B cell (primary cell): ENCODE measurements around the gene EPHB4. TPM values are rescaled to one million over a fixed set of nuclear protein-coding genes. Genes with fewer than 3 reads are reported as not detected.

ENCODE experiments used
- ATAC-seq: fragments of 200-7000 bp; cut with Tn5 transposase; one replicate; pipeline ENCODE4 v1.10.0; 2021; ENCODE audit warnings: low read depth, mild to moderate bottlenecking, moderate number of reproducible peaks, moderate library complexity
- CTCF ChIA-PET: fragments of 350-600 bp; sonication (Branson Sonifier 250); formaldehyde crosslinking; loops from one replicate; lab custom pipeline; 2021; ENCODE audit warnings: antibody characterized with exemption, inconsistent platforms; lab: Charles Lee
- POLR2A ChIA-PET: fragments of 350-600 bp; sonication (Branson Sonifier 250); formaldehyde crosslinking; loops from one replicate; lab custom pipeline; 2021; ENCODE audit warnings: antibody characterized with exemption; lab: Charles Lee
- DNase-seq: peaks from one replicate; pipeline ENCODE4 v3.0.0; 2013
- H2AFZ ChIP-seq: 2 replicates; pipeline ENCODE4 v1.6.1; 2012; ENCODE audit warnings: mild to moderate bottlenecking, low read depth, low read length; ENCODE audit not compliant: insufficient read depth, poor library complexity, severe bottlenecking
- H3K27ac ChIP-seq, 2 donors: 1 replicate in 1 of 2; 2 replicates in 1 of 2; pipeline ENCODE4 v1.5.1; 2012 to 2013; ENCODE audit warnings: low read length in 2 of 2, mild to moderate bottlenecking in 2 of 2, moderate library complexity in 1 of 2
- H3K27me3 ChIP-seq, 4 experiments: fragments of 200-600 bp in 1 of 4; sonication (generic) in 1 of 4; replicated peaks in 1 of 4; 1 replicate in 2 of 4; 2 replicates in 2 of 4; pipeline versions ENCODE4 v1.6.1 to v1.7.0; 2013 to 2016; ENCODE audit warnings: low read length in 3 of 4, mild to moderate bottlenecking in 2 of 4, mixed read lengths in 1 of 4, moderate library complexity in 1 of 4; ENCODE audit not compliant: insufficient read depth in 4 of 4, control insufficient read depth in 3 of 4; ENCODE audit errors: control extremely low read depth in 1 of 4
- H3K36me3 ChIP-seq, 2 experiments: replicated peaks in 1 of 2; 1 replicate in 1 of 2; 2 replicates in 1 of 2; pipeline versions ENCODE4 v1.6.1 to v1.7.1; 2013; ENCODE audit warnings: low read length in 1 of 2; ENCODE audit not compliant: insufficient read depth in 2 of 2, control insufficient read depth in 1 of 2; ENCODE audit errors: control extremely low read depth in 1 of 2, extremely low read depth in 1 of 2
- H3K4me1 ChIP-seq, 2 donors: fragments of 200-600 bp in 1 of 2; sonication (generic) in 1 of 2; 1 replicate in 1 of 2; 2 replicates in 1 of 2; pipeline versions ENCODE4 v1.5.1 to v1.6.1; 2013 to 2017; ENCODE audit warnings: low read length in 2 of 2; ENCODE audit not compliant: control insufficient read depth in 2 of 2, insufficient read depth in 2 of 2
- H3K4me2 ChIP-seq: replicated peaks from 2 replicates; pipeline ENCODE3; 2012; ENCODE audit warnings: mild to moderate bottlenecking, low read depth, low read length; ENCODE audit not compliant: poor library complexity, severe bottlenecking
- H3K4me3 ChIP-seq, 5 experiments: fragments of 200-600 bp in 1 of 5; sonication (generic) in 1 of 5; 1 replicate in 3 of 5; 2 replicates in 2 of 5; pipeline versions ENCODE4 v1.5.1 to v1.7.0; 2011 to 2016; ENCODE audit warnings: low read length in 4 of 5, mild to moderate bottlenecking in 4 of 5, low read depth in 2 of 5, control low read depth in 1 of 5, moderate library complexity in 1 of 5; ENCODE audit not compliant: insufficient read depth in 1 of 5; ENCODE audit errors: control extremely low read depth in 1 of 5, extremely low read depth in 1 of 5
- H3K79me2 ChIP-seq: fragments of 200-600 bp; sonication (generic); one replicate; pipeline ENCODE4 v1.6.0; 2016; ENCODE audit warnings: low read length; ENCODE audit not compliant: control insufficient read depth, insufficient read depth
- H3K9ac ChIP-seq: fragments of 200-600 bp; sonication (generic); 2 replicates; pipeline ENCODE4 v1.6.1; 2017; ENCODE audit warnings: mild to moderate bottlenecking, low read length, moderate library complexity
- H3K9me3 ChIP-seq, 3 donors: one replicate each; pipeline versions ENCODE4 v1.6.1 to v1.7.1; 2013; ENCODE audit warnings: low read length in 2 of 3; ENCODE audit not compliant: control insufficient read depth in 2 of 3, insufficient read depth in 1 of 3; ENCODE audit errors: control extremely low read depth in 1 of 3
- H4K20me1 ChIP-seq: 2 replicates; pipeline ENCODE4 v1.6.0; 2012; ENCODE audit warnings: mild to moderate bottlenecking, low read length; ENCODE audit not compliant: insufficient read depth, control insufficient read depth, poor library complexity, severe bottlenecking
- H3K27ac Mint-ChIP-seq: one replicate; pipeline ENCODE4 v1.8.0; 2021; ENCODE audit warnings: mixed read lengths
- H3K27me3 Mint-ChIP-seq: one replicate; pipeline ENCODE4 v1.8.0; 2021; ENCODE audit warnings: mixed read lengths
- H3K4me1 Mint-ChIP-seq: one replicate; pipeline ENCODE4 v1.8.0; 2021; ENCODE audit warnings: mixed read lengths
- H3K4me3 Mint-ChIP-seq: one replicate; pipeline ENCODE4 v1.8.0; 2021; ENCODE audit warnings: mixed read lengths
- H3K9me3 Mint-ChIP-seq: one replicate; pipeline ENCODE4 v1.8.0; 2022; ENCODE audit warnings: mixed read lengths; ENCODE audit not compliant: insufficient read depth
- EZH2 ChIP-seq: IDR thresholded peaks from 2 replicates; pipeline ENCODE4 v1.6.1; 2012; ENCODE audit warnings: borderline replicate concordance, low read depth, mild to moderate bottlenecking, moderate library complexity, low read length; ENCODE audit not compliant: insufficient read depth, poor library complexity, severe bottlenecking
- WGBS: methylation state at CpG from one replicate; pipeline ENCODE4 v1.1.5; 2013; ENCODE audit warnings: missing lambda C conversion rate; ENCODE audit not compliant: insufficient coverage; 5-methylcytosine and 5-hydroxymethylcytosine counted together
- intact Hi-C: fragments of 100-400 bp; cut with micrococcal nuclease; formaldehyde crosslinking; loops from one replicate; pipeline ENCODE4 v1.10.0; 2022
- polyA plus RNA-seq: library from polyadenylated mRNA; depleted of rRNA; stranded (reverse); fragments of >200 nt; gene quantifications from 2 replicates; pipeline ENCODE4 v1.2.3, GENCODE V29; 2012
- total RNA-seq, 2 donors: library from RNA; stranded (reverse); fragments of 120-200 nt in 1 of 2; gene quantifications; 1 replicate in 1 of 2; 2 replicates in 1 of 2; pipeline versions ENCODE4 v1.2.3 to v1.2.4, GENCODE V29; 2013 to 2022
- TF ChIP-seq, protein P1 (sequence below): fragments of 200-600 bp; IDR thresholded peaks from one replicate; pipeline ENCODE4 v1.8.0; 2022; ENCODE audit warnings: antibody characterized with exemption, mild to moderate bottlenecking

EPHB4 gene
- total and polyA plus RNA-seq, 2 donors (not counting 1 experiment from before 2014, with no cell fraction given), result 3.9 to 12.0 TPM

GRCh38 chr7:100847360-100847759 is 20.0 kb upstream of the EPHB4 start:
- H3K27ac Mint-ChIP-seq, result no peak overlapping the region

GRCh38 chr7:100840470-100841100 is 13.3 kb upstream of the EPHB4 start:
- Histone ChIP-seq H3K4me3 (no peak overlapping the region), H3K27me3 (no peaks in the 10 kb centered on the region), H3K79me2 (no peaks in the 10 kb centered on the region), H3K4me1 (peaks cover 3 to 17% of the 10 kb centered on the region in 2 donors), H3K36me3 (no peaks in the 10 kb centered on the region), H4K20me1 (no peaks in the 10 kb centered on the region), H3K4me2 (no peak overlapping the region), H3K9me3 (no peaks in the 10 kb centered on the region), H2AFZ (no peak overlapping the region), H3K9ac (no peak overlapping the region), H3K27ac (no peak overlapping the region)
- no peaks in the 10 kb centered on the region for H3K9me3 Mint-ChIP-seq
- DNase-seq (no peak), ATAC-seq (no peak)
- ChIA-PET CTCF (interaction anchor here (0.5 kb wide), 1 partner anchor 39 kb away, joined by 5 read pairs; no protein-coding TSS in a partner anchor), POLR2A (no interaction called here)
- intact Hi-C loops, result no loop called here
- 100% methylated on average over 2 of the region's 8 CpGs for WGBS
- TF ChIP-seq, protein P1, sequence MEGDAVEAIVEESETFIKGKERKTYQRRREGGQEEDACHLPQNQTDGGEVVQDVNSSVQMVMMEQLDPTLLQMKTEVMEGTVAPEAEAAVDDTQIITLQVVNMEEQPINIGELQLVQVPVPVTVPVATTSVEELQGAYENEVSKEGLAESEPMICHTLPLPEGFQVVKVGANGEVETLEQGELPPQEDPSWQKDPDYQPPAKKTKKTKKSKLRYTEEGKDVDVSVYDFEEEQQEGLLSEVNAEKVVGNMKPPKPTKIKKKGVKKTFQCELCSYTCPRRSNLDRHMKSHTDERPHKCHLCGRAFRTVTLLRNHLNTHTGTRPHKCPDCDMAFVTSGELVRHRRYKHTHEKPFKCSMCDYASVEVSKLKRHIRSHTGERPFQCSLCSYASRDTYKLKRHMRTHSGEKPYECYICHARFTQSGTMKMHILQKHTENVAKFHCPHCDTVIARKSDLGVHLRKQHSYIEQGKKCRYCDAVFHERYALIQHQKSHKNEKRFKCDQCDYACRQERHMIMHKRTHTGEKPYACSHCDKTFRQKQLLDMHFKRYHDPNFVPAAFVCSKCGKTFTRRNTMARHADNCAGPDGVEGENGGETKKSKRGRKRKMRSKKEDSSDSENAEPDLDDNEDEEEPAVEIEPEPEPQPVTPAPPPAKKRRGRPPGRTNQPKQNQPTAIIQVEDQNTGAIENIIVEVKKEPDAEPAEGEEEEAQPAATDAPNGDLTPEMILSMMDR, result no peak
- no peak for TF ChIP-seq EZH2
- no peaks in the 10 kb centered on the region for H3K27me3 Mint-ChIP-seq
- H3K27ac Mint-ChIP-seq, result no peak overlapping the region
- H3K4me3 Mint-ChIP-seq, result no peak overlapping the region
- peaks cover 13% of the 10 kb centered on the region for H3K4me1 Mint-ChIP-seq

More at GRCh38 chr7:100847360-100847759, 20.0 kb upstream of the EPHB4 start:
- ATAC-seq (no peak), DNase-seq (no peak)
- TF ChIP-seq, protein P1, result no peak
- no peak for TF ChIP-seq EZH2
- WGBS, result 100% methylated on average over 2 of the region's 4 CpGs
- CTCF ChIA-PET, result interaction anchor here (0.6 kb wide), 1 partner anchor 156 kb away, joined by 3 read pairs; no protein-coding TSS in a partner anchor
- Histone ChIP-seq H4K20me1 (no peaks in the 10 kb centered on the region), H3K4me1 (peaks cover 4 to 7% of the 10 kb centered on the region in 2 donors), H3K4me2 (no peak overlapping the region), H3K4me3 (no peak overlapping the region), H3K27me3 (no peaks in the 10 kb centered on the region), H2AFZ (no peak overlapping the region), H3K79me2 (peaks cover 15% of the 10 kb centered on the region), H3K36me3 (no peaks in the 10 kb centered on the region), H3K9me3 (no peaks in the 10 kb centered on the region), H3K27ac (no peak overlapping the region), H3K9ac (no peak overlapping the region)
- H3K4me3 Mint-ChIP-seq, result no peak overlapping the region
- intact Hi-C loops, result no loop called here
- H3K27me3 Mint-ChIP-seq, result no peaks in the 10 kb centered on the region
- POLR2A ChIA-PET, result no interaction called here
- H3K4me1 Mint-ChIP-seq, result peaks cover 8% of the 10 kb centered on the region
- H3K9me3 Mint-ChIP-seq, result no peaks in the 10 kb centered on the region
